H9 (cell line): ENCODE measurements around the gene LHPP. TPM values are rescaled to one million over a fixed set of nuclear protein-coding genes. Genes with fewer than 3 reads are reported as not detected.

Experiments used
- DNase-seq: peaks from one replicate; pipeline ENCODE4 v3.0.0-alpha.2; 2017
- H2AFZ ChIP-seq: one replicate; pipeline ENCODE4 v1.6.1; 2013; ENCODE audit warnings: mild to moderate bottlenecking, low read length, control low read depth, moderate library complexity
- H2AK5ac ChIP-seq: 2 replicates; pipeline ENCODE4 v1.6.1; 2013; ENCODE audit warnings: low read length, control low read depth, mixed read lengths; ENCODE audit not compliant: insufficient read length
- H2BK120ac ChIP-seq: one replicate; pipeline ENCODE4 v1.6.1; 2013; ENCODE audit warnings: low read depth, mild to moderate bottlenecking, low read length, control low read depth, inconsistent platforms; ENCODE audit not compliant: poor library complexity, severe bottlenecking
- H2BK12ac ChIP-seq: 2 replicates; pipeline ENCODE4 v1.6.1; 2013; ENCODE audit warnings: low read length, control low read depth, mixed read lengths, low read depth; ENCODE audit not compliant: insufficient read length
- H2BK15ac ChIP-seq: 2 replicates; pipeline ENCODE4 v1.6.1; 2013; ENCODE audit warnings: low read depth, low read length, control low read depth
- H2BK20ac ChIP-seq: one replicate; pipeline ENCODE4 v1.6.1; 2013; ENCODE audit warnings: low read depth, mild to moderate bottlenecking, low read length, control low read depth, inconsistent platforms; ENCODE audit not compliant: poor library complexity, severe bottlenecking
- H2BK5ac ChIP-seq: 2 replicates; pipeline ENCODE4 v1.6.1; 2013; ENCODE audit warnings: low read length, control low read depth, mixed read lengths; ENCODE audit not compliant: insufficient read length
- H3K14ac ChIP-seq: 2 replicates; pipeline ENCODE4 v1.6.1; 2013; ENCODE audit warnings: low read length, control low read depth; ENCODE audit not compliant: insufficient read depth
- H3K18ac ChIP-seq: 2 replicates; pipeline ENCODE4 v1.6.1; 2013; ENCODE audit warnings: low read depth, mild to moderate bottlenecking, mixed read lengths, low read length, control low read depth; ENCODE audit not compliant: insufficient read length
- H3K23ac ChIP-seq: 2 replicates; pipeline ENCODE4 v1.6.1; 2013; ENCODE audit warnings: low read length, control low read depth, mixed read lengths, low read depth; ENCODE audit not compliant: insufficient read length
- H3K23me2 ChIP-seq: 2 replicates; pipeline ENCODE4 v1.6.1; 2013; ENCODE audit warnings: low read depth, mild to moderate bottlenecking, mixed read lengths, low read length, control low read depth; ENCODE audit not compliant: insufficient read length, poor library complexity, severe bottlenecking
- H3K27ac ChIP-seq: 2 replicates; pipeline ENCODE4 v1.5.1; 2013; ENCODE audit warnings: low read length, control low read depth, mixed read lengths, low read depth; ENCODE audit not compliant: insufficient read length
- H3K27me3 ChIP-seq: 2 replicates; pipeline ENCODE4 v1.6.1; 2013; ENCODE audit warnings: low read length, control low read depth, inconsistent platforms; ENCODE audit not compliant: insufficient read depth
- H3K4ac ChIP-seq: 2 replicates; pipeline ENCODE4 v1.6.1; 2013; ENCODE audit warnings: low read depth, mild to moderate bottlenecking, control low read depth, inconsistent platforms, low read length, moderate library complexity
- H3K4me1 ChIP-seq: 2 replicates; pipeline ENCODE4 v1.6.1; 2013; ENCODE audit warnings: low read length, control low read depth, inconsistent platforms; ENCODE audit not compliant: insufficient read depth
- H3K4me2 ChIP-seq: 2 replicates; pipeline ENCODE4 v1.6.1; 2013; ENCODE audit warnings: low read length, control low read depth, mixed read lengths; ENCODE audit not compliant: insufficient read length, insufficient read depth
- H3K56ac ChIP-seq: 2 replicates; pipeline ENCODE4 v1.6.1; 2013; ENCODE audit warnings: low read depth, mild to moderate bottlenecking, mixed read lengths, low read length, control low read depth; ENCODE audit not compliant: insufficient read length
- H3K79me1 ChIP-seq: 2 replicates; pipeline ENCODE4 v1.6.1; 2013; ENCODE audit warnings: low read depth, mild to moderate bottlenecking, moderate library complexity, low read length, control low read depth, inconsistent platforms; ENCODE audit not compliant: insufficient read depth, poor library complexity, severe bottlenecking
- H3K79me2 ChIP-seq: 2 replicates; pipeline ENCODE4 v1.6.1; 2013; ENCODE audit warnings: low read length, control low read depth, inconsistent platforms; ENCODE audit not compliant: insufficient read depth
- H3K9ac ChIP-seq: 2 replicates; pipeline ENCODE4 v1.6.1; 2013; ENCODE audit warnings: low read length, control low read depth, mixed read lengths; ENCODE audit not compliant: insufficient read length; ENCODE audit errors: extremely low read depth
- H3K9me3 ChIP-seq: one replicate; pipeline ENCODE4 v1.6.1; 2013; ENCODE audit warnings: low read depth, low read length, inconsistent platforms; ENCODE audit not compliant: control insufficient read depth
- H3T11ph ChIP-seq: one replicate; pipeline ENCODE4 v1.6.1; 2013; ENCODE audit warnings: mild to moderate bottlenecking, low read length, control low read depth, inconsistent platforms
- H4K20me1 ChIP-seq: one replicate; pipeline ENCODE4 v1.6.1; 2013; ENCODE audit not compliant: control insufficient read depth, insufficient read length, insufficient read depth
- H4K5ac ChIP-seq: 2 replicates; pipeline ENCODE4 v1.6.1; 2013; ENCODE audit warnings: low read depth, mild to moderate bottlenecking, mixed read lengths, low read length, control low read depth; ENCODE audit not compliant: insufficient read length
- H4K8ac ChIP-seq: replicated peaks from 2 replicates; pipeline ENCODE4 v1.6.1; 2013; ENCODE audit warnings: low read length, control low read depth, mixed read lengths, low read depth; ENCODE audit not compliant: insufficient read length
- H4K91ac ChIP-seq: 2 replicates; pipeline ENCODE4 v1.6.1; 2013; ENCODE audit warnings: low read depth, mild to moderate bottlenecking, moderate library complexity, mixed read lengths, low read length, control low read depth; ENCODE audit not compliant: insufficient read length
- H3K27ac Mint-ChIP-seq, 3 experiments: 2 replicates in 2 of 3; 3 replicates in 1 of 3; pipeline ENCODE4 v1.8.0; 2020 to 2021; ENCODE audit warnings: mixed read lengths in 3 of 3, mild to moderate bottlenecking in 1 of 3, moderate library complexity in 1 of 3
- H3K27me3 Mint-ChIP-seq: 2 replicates; pipeline ENCODE4 v1.8.0; 2021; ENCODE audit warnings: low read depth, mild to moderate bottlenecking, moderate library complexity, mixed read lengths
- H3K36me3 Mint-ChIP-seq, 3 experiments: 2 replicates in 2 of 3; 3 replicates in 1 of 3; pipeline ENCODE4 v1.8.0; 2020 to 2021; ENCODE audit warnings: low read depth in 3 of 3, mixed read lengths in 3 of 3; ENCODE audit not compliant: insufficient read depth in 1 of 3
- H3K4me1 Mint-ChIP-seq, 2 experiments: 2 replicates each; pipeline ENCODE4 v1.8.0; 2020; ENCODE audit warnings: mixed read lengths in 2 of 2
- H3K4me3 Mint-ChIP-seq, 2 experiments: 2 replicates in 1 of 2; 3 replicates in 1 of 2; pipeline ENCODE4 v1.8.0; 2020 to 2021; ENCODE audit warnings: mild to moderate bottlenecking in 2 of 2, mixed read lengths in 2 of 2, moderate library complexity in 1 of 2
- H3K9me3 Mint-ChIP-seq, 2 experiments: 2 replicates in 1 of 2; 3 replicates in 1 of 2; pipeline ENCODE4 v1.8.0; 2020; ENCODE audit warnings: mild to moderate bottlenecking in 2 of 2, mixed read lengths in 2 of 2, moderate library complexity in 1 of 2
- CTCF ChIP-seq: fragments of 200-600 bp; sonication (generic); conservative IDR thresholded peaks from 3 replicates; pipeline ENCODE4 v1.8.0; 2021; ENCODE audit warnings: antibody characterized with exemption, mild to moderate bottlenecking
- WGBS: extraction: QIAGEN DNeasy Blood & Tissue Kit; methylation state at CpG from one replicate; pipeline ENCODE4 v1.1.7; 2013; ENCODE audit warnings: missing lambda C conversion rate, low lambda C conversion rate, mixed read lengths; ENCODE audit not compliant: insufficient read length; ENCODE audit errors: extremely low coverage; 5-methylcytosine and 5-hydroxymethylcytosine counted together
- total RNA-seq: library from RNA; stranded (reverse); gene quantifications from 2 replicates; pipeline ENCODE4 v1.2.1, GENCODE V29; 2021

LHPP gene
- total RNA-seq, 1 experiment from 2014 or later: 29.6 TPM

- Histone ChIP-seq H3K4me2 (no peak overlapping the region), H2BK12ac (no peak overlapping the region), H3K9ac (no peak overlapping the region), H3T11ph (no peak overlapping the region), H2AK5ac (no peak overlapping the region), H4K5ac (no peak overlapping the region), H3K4me1 (peaks cover 3% of the 10 kb centered on the region; the same call in 1 of the 2 replicates), H3K4ac (no peak overlapping the region), H3K79me1 (no peaks in the 10 kb centered on the region), H3K27ac (no peak overlapping the region), H2BK5ac (no peak overlapping the region), H2BK20ac (no peak overlapping the region), H2AFZ (no peak overlapping the region), H3K23ac (no peak overlapping the region), H3K23me2 (no peaks in the 10 kb centered on the region), H4K91ac (no peak overlapping the region), H4K20me1 (no peaks in the 10 kb centered on the region), H2BK120ac (no peak overlapping the region), H2BK15ac (no peak overlapping the region), H3K14ac (no peak overlapping the region), H3K18ac (no peak overlapping the region), H4K8ac (no peak overlapping the region), H3K27me3 (no peaks in the 10 kb centered on the region), H3K9me3 (no peaks in the 10 kb centered on the region), H3K56ac (no peak overlapping the region), H3K79me2 (no peaks in the 10 kb centered on the region)
- no peaks in the 10 kb centered on the region for H3K9me3 Mint-ChIP-seq
- H3K4me3 Mint-ChIP-seq: no peak overlapping the region
- TF ChIP-seq CTCF: no peak
- no CpG with 5 or more reads among the region's 13 CpGs for WGBS
- peaks cover 21 to 28% of the 10 kb centered on the region in 2 experiments for H3K4me1 Mint-ChIP-seq
- H3K27me3 Mint-ChIP-seq: no peaks in the 10 kb centered on the region
- H3K27ac Mint-ChIP-seq: peak overlapping the region in 2 of 3 experiments; percentile 66 to 85; a peak in 2 of 7 replicates
- no peaks in the 10 kb centered on the region; a peak in 1 of 7 replicates for H3K36me3 Mint-ChIP-seq
- DNase-seq: no peak
Measured at GRCh38 chr10:124624006-124624405, 162.4 kb downstream of the LHPP start.
